Activated CD4-positive, alpha-beta T cell treated with anti-CD3 and anti-CD28 coated beads, Interleukin-2, Interleukin-4, amounts not matched to agents 100 ng/mL and 50 ng/mL, durations not matched to agents 16 hours and 8 hours (primary cell): Measurements from ENCODE around the gene DUSP5.

Source experiments
- DNase-seq: peaks from one replicate; pipeline ENCODE4 v3.0.0-alpha.2; 2020; ENCODE audit warnings: low spot score

DUSP5 gene

GRCh38 chr10:110546499-110547110, 48.9 kb downstream of the DUSP5 start:
- no peak for DNase-seq

- DNase-seq, result peak; percentile 78
These were observed 49.5 kb downstream of the DUSP5 start for GRCh38 chr10:110547139-110547761.

- no peak for DNase-seq
These were observed 50.3 kb downstream of the DUSP5 start for GRCh38 chr10:110548002-110548401.

- no peak for DNase-seq
These were observed 51.5 kb downstream of the DUSP5 start for GRCh38 chr10:110549211-110549610.

GRCh38 chr10:110553905-110554304, 56.2 kb downstream of the DUSP5 start:
- DNase-seq, result no peak

- DNase-seq, result no peak
These were observed 58.6 kb downstream of the DUSP5 start for GRCh38 chr10:110556296-110556695.

- peak; percentile 70 for DNase-seq
These were observed 59.4 kb downstream of the DUSP5 start for GRCh38 chr10:110556969-110557601.

- no peak for DNase-seq
These were observed 60.3 kb downstream of the DUSP5 start for GRCh38 chr10:110558041-110558440.

- no peak for DNase-seq
These were observed 62.3 kb downstream of the DUSP5 start for GRCh38 chr10:110560012-110560411.
